ENCODE measurements around the gene SEPTIN1.

The SEPTIN1 gene

DNA sequence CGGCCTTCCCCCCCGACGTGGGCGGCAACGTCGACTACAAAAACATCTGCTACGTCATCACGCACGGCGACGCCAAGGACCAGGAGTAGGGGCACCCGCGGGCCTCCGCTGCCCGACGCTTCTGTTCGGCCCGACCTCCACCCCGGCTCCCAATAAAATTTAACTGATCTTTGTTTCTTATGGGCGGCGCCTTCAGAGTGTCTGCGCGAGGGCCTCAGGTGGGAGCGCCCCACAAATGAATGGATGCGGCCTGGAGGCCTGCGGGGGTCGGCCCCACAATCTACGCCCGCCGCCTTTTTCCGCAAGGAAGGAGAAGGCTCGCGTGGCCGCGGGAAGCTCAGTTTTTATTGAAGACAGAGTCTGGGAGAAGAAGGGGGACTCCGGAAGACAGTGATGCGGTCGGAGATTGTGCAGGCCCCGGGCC lies 4.5 kb downstream of the SEPTIN1 start:
- in situ Hi-C loops (cut with MboI; ENCODE audit: low sequenced_read_pairs) = no loop called here

DNA sequence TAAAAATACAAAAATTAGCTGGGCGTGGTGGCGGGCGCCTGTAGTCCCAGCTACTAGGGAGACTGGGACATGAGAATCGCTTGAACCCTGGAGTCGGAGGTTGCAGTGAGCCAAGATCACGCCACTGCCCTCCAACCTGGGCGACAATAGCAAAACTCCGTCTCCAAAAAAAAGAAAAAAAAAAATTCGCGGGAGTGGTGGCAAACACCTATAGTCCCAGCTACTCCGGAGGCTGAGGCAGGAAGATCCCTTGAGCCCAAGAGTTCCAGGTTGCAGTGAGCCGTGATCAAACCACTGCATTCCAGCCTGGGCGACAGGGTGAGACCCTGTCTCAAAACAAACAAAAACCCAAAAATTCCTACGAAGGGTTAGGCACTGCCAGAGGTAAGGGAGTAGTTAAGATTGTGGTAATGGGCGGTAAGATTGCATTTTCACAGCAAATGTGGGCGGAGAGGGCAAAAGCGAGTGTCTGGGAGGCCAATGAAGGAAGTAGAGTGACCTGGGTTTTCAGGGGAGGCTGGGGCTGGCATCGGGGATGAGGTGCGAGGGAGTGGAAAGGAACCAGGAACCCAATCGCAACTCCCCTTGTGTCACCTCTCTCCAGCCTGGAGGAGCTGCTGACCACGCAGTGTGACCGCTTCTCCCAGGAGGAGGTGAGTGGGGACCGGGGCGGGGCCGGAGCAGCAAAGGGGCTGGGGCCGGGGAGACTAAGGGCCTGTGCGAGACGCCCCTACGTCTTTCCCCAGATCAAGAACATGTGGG lies 5.1 kb downstream of the SEPTIN1 start:
- in situ Hi-C loops (cut with MboI; ENCODE audit: low sequenced_read_pairs) = no loop called here

DNA sequence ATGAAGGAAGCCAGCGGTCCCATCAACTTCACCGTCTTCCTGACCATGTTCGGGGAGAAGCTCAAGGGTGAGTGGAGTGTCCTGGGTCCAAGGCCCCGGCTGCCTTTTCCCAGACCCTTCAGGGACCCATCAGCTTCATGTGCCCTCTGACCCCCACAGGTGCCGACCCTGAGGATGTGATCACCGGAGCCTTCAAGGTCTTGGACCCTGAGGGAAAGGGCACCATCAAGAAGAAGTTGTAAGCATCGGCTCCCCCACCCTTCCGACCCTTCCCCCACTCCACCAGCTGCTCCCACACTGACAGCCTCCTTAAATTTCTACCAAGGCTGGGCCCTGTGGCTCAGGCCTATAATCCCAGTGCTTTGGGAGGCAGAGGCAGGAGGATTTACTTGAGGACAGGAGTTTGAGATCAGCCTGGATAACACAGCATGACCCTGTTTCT lies 5.9 kb downstream of the SEPTIN1 start:
- in situ Hi-C loops (cut with MboI; ENCODE audit: low sequenced_read_pairs) = no loop called here

DNA sequence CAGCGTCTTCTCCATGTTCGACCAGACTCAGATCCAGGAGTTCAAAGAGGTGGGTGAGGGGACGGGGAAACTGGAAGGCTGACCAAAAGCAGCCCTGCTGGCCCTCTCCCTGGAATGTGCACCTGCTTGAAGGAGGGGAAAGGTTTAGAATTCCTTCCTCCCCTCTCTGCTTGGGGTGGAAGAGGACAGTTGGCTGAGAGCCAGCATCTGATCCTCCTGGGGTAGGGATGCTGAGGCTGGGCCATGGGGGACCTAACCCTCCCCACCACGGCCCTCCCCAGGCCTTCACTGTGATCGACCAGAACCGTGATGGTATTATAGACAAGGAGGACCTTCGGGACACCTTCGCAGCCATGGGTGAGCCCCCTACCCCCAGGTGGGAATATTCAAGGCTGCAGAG lies 6.5 kb downstream of the SEPTIN1 start:
- in situ Hi-C loops (cut with MboI; ENCODE audit: low sequenced_read_pairs) = no loop called here

DNA sequence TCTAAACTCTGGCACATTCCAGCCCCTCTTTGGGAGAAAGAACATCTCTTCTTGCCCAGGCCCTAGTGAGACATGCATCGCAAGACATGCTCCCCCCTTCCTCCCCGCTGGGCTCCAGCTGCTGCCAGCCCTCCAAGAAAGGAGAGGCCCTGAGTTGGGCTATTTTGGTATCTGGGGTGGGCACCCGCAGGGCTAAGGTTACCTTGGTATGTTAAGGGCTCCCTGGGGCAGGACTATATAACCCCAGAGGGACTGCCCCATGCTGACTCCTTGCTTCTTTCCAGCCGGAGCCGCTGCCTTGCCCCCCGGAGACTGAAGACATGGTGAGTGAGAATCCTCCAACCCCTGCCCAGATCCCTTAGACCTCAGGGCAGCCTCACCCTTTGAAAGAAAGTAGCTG lies 7.8 kb downstream of the SEPTIN1 start, which contains the start of gene MYL11:
TSS of gene MYL11 (plus strand) at position 265 of the 400 bp plus-strand sequence. CDS start at position 321, 56 bp downstream.
- in situ Hi-C loops (cut with MboI; ENCODE audit: low sequenced_read_pairs) = no loop called here

DNA sequence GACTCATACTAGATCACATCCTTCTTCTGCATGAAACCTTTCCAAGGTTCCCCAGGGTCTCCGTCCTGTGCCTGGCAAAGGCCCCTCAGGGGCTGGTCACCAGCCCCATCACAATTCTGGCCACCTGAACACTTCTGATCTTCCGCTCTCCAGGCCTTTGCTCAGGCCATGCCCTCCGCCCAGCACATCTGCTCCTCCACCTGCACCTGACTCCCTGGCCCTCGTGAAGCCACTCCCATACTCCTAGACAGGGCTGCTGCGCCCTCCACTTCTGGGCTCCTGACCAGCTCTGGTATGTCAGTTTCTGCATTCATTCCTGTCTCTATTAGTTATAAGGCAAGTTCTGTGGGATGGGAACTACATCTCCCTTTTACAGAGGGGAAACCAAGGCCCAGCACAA lies 9.6 kb downstream of the SEPTIN1 start:
- in situ Hi-C loops (cut with MboI; ENCODE audit: low sequenced_read_pairs) = no loop called here

DNA sequence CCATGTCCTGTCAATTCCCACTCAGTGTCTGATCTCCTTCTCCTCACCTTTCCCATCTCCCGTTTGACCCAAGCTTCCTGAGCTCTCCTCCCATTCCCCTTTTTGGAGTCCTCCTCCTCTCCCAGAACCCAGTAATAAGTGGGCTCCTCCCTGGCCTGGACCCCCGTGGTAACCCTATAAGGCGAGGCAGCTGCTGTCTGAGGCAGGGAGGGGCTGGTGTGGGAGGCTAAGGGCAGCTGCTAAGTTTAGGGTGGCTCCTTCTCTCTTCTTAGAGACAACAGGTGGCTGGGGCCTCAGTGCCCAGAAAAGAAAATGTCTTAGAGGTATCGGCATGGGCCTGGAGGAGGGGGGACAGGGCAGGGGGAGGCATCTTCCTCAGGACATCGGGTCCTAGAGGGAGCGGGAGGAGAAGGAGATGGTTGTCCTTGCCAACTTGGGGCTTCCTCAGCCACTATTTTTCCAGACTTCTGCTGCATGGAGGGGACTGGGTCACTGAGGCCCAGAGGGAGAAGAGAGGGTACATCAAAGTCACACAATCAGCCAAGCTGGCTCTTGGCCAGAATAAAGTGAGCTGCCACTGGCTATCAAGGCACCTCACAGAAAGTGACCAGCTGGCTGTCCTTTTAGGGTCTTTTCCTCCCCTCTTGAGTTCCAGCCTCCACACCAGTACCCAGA lies 10.2 kb downstream of the SEPTIN1 start:
- in situ Hi-C loops (cut with MboI; ENCODE audit: low sequenced_read_pairs) = no loop called here

DNA sequence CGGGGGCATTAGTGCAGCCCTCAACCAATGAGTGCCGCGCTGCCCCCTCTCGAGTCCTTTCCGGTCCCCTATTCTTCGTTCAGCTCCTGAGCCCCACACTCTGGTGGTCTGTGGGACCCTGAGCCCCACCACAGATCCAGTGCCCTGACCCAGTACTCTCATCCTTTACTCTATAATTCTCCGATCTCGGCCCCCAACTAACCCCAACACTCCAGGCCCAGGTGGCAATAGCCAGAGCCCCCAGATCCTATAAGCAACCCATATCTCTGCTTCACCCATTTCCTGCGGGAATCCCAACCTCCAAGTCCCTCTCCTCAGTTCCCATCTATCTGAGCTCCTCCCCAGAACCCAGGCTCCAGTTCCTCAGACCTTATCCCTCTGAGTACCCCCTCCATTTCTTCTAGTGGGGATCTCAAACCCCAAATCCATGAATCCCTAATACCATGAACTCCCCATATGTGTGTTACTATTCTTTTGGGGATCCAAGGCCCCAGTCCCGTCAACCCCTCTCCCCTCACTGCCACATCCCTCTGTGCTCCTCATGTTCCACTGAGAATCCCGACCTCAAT lies 11.0 kb downstream of the SEPTIN1 start:
- in situ Hi-C loops (cut with MboI; ENCODE audit: low sequenced_read_pairs) = no loop called here

DNA sequence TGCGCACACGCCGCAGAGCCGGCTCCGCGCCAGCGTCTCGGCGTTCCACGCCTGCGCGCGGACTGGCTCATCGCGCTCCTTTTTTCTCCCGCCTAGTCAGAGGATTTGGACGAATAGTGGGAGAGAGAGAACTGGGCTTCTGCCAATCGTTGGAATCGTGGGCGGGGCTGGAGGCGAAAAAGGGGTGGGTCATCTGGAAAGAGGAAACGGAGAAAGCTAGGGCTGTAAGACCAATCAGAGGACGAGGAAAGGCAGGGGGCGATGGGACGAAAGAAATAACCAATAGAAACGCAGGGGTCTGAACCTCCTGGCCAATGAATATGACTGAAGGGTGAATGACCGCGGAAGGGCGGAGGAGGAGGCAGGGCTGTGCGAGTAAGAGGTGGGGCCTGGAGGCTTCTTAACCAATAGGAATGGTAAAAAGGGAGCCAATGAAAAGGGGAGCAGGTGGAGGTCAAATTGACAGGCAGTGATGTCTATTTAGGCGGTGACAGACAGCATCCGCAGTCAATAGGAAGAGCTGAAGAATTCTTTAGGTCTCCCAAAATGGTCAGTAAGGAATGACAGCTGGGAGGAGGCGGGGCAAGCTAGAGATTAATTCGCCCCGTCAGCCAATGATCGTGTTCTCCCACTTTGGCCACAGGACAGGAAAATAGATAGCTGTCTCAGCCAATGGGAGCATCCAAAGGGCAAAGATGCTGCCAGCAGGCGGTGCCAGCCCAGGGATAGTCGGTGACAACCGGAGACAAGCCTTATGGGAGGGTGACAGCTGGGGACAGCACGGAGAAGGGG lies 11.7 kb downstream of the SEPTIN1 start, which contains the start of gene TBC1D10B:
TSS of gene TBC1D10B (minus strand) at position 39 of the 792 bp plus-strand sequence. CDS start 311 bp downstream, outside the sequence.
- in situ Hi-C loops (cut with MboI; ENCODE audit: low sequenced_read_pairs) = no loop called here

DNA sequence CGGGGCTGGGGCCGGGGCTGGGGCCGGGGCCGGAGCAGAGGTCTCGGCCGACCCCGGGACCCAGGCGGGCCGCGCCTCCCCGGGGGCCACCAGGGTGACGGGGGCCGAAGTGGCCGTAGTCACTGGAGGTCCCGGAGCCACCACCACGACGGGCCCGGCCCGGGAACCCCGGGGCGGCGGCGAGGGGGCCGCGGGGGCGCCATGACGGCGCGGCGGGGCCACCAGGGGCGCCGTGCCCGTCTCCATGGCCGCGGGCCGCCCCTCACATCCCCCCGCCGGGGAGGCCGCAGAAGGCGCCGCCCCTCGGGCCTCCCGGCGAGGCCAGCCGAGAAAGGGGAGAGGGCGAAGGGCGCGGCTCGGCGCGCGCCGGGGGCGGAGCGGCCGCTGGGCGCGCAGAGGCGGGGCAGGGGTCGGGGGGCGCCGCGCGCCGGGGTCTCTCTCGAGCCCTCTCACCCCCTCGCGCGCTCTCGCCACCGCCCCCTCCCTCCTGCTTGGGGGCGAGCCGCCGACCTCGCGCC lies 12.4 kb downstream of the SEPTIN1 start:
- in situ Hi-C loops (cut with MboI; ENCODE audit: low sequenced_read_pairs) = no loop called here

DNA sequence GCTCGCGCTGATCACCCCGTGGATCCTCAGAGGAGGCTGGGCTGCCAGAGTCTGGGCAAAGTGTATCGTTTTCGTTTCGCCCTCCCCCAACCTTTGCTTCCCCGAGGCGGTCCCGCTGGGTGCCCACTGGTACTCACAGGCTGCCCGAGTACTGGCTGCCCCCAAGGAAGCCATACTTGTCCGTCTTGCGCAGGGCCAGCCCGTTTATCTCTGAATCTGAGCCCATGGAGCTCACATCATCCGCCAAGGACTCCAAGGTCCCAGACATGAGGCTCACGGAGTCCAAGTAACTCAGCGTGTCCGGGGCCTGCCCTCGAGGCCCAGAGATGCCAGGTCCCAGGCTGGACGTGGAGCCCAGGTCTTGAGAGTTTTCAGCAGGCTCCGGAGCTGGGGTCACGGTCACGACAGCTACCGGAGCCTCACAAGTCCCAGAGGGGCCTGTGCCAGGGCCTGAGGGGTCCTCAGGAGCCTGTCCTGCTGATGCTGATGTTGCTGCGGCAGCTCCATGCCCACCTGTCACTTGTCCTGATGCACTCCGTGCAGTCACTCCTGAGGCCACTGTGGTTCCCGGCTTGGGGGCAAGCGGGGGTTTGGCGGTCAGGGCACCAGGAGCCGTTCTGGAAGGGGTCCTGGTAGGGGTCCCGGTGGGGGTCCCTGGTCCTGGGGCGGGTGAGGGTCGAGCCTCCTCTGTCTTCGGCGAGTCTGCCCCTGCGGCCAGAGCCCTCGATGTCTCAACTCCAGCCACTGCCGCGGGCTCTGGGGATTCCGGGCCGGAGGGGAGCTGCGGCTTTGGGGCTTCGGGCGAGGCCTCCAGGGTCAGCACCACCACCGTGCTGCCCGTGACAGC lies 13.0 kb downstream of the SEPTIN1 start:
- in situ Hi-C loops (cut with MboI; ENCODE audit: low sequenced_read_pairs) = no loop called here

DNA sequence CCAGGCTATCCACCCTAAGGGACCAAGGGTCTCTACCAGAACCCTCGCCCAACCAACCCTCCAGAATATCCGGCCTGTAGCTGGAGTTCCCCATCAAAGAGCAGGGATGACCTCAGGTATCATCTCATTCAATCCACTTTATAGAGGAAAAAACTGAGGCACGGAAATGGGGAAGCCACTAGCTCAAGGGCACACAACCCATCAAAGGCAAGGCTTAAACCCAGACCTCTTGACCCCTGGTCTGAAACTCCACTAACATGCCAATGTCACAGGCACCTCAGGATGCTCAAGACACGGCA lies 13.6 kb downstream of the SEPTIN1 start:
- in situ Hi-C loops (cut with MboI; ENCODE audit: low sequenced_read_pairs) = no loop called here

DNA sequence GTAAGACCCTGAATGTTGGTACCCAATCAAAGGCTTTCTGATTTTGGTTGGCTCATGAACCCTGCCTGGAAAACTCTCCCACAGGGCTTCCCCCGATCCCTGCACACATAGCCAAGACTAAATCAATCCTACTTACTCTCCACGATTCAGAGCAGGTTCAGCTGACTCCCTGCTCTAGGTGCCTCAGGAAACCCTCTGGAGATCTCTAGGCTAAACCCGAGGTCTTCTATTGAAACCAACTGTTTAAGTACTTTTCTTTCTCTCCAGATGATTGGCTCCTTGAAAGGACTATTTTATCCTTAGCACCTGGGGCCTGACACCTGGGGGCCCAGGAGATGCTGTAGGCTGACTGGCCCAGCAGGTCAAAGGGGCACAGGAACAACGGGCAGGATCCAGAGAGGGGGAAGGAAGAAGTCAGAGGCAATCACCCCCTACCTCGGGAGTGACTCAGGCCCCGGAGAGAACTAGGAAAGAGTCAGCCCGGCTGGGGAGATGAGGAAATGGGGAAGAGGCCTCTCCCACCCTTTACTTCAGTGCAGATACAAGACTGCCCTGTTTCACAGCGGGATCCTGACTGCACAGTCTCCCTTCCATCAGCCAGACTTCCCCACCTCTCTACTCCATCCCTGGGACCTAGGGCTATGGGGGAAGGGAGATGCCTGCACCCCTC lies 14.1 kb downstream of the SEPTIN1 start:
- in situ Hi-C loops (cut with MboI; ENCODE audit: low sequenced_read_pairs) = no loop called here

DNA sequence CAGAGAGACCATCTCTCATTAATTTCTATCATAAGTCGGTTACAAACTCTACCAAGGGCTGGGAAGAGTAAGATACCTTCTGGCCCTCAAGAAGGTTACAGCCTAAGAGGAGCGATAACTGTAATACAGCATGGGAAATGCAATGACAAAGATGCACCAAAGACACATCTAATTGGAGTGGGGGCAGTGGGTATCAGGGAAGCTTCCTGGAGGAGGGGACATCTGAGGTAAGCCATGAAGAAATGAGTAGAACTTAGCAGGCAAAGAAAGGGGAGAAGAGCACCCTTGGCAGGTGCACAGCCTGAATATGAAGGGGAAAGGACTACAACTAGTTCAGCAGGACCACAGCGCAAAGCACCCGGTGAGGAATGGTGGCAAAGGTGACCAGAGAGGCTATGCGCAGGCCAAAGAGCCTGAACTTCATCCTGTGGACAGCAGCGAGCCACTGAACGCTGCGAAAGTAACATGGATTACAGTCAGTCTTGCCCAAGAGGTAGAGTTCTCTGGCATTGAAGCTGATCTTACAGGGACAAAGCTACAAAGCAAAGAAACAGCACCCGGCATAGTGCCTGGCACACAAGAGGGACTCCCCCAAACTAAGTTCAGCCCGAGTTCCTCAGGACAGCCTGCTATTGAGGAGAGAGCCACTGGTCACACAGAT lies 14.9 kb downstream of the SEPTIN1 start:
- in situ Hi-C loops (cut with MboI; ENCODE audit: low sequenced_read_pairs) = no loop called here

DNA sequence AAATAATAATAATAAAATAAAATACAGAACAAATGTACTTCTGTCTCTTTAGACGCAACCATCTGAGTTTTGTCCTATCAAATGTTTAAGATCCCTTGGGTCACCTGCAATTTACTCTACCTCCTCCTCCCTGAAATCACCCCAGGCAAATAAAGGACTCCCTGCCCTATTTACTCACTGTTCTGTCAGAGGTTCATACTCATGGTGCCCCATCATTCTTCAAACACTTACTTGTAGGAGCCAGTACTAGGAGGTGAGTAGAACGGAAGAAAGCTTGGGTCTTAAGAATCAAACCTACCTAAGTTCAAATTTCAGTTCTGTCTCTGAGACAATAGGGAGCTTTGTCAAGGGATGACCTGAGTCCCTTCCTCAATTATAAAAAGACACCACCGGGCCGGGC lies 15.8 kb downstream of the SEPTIN1 start:
- in situ Hi-C loops (cut with MboI; ENCODE audit: low sequenced_read_pairs) = no loop called here

DNA sequence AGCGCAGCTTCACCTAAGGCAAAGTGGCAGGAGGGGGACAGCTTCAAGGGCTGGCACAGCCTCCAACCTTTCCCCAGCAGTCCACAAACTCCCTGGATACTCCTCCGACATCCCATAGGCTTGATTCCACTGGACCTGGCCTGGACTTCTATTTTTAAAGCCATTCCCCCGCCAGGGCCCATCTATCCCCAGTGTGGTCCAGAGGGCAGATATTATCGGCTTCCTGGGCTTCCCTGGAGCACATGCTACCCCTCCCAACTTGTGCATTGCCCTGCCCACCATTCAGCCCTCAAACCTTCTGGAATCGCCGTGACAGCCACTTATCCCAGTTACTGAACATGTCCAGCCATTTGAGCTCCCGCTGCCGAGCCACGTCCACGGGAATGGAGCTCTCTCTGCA lies 17.2 kb downstream of the SEPTIN1 start:
- in situ Hi-C loops (cut with MboI; ENCODE audit: low sequenced_read_pairs) = no loop called here

DNA sequence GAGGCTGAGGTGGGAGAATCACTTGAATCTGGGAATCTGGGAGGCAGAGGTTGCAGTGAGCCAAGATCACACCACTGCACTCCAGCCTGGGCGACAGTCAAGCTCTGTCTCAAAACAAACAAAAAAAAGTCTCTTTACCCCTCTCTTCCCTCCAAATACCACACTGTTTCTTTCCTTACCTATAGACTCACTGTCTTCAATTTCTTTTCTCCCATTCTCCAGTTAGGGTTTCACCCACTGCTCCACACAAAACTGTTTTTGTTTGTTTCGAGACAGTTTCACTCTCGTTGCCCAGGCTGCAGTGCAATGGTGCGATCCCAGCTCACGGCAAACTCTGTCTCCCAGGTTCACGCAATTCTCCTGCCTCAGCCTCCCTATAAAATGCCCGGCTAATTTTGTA lies 21.2 kb downstream of the SEPTIN1 start:
- in situ Hi-C loops (cut with MboI; ENCODE audit: low sequenced_read_pairs) = no loop called here

DNA sequence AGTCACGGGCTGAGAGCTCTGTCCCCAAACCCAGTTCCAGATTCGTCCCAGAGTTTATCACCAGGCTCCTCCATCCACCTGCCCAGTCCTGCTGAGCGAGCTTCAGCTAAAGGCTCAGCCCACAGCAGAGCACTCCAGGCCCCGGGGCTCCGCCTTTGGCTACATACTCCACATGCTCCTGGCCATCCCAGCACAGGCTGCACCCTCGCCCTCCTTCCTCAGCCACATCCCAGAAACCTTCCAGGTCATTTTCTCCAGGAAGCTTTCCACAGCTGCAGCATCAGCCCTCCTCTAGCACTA lies 22.5 kb downstream of the SEPTIN1 start:
- in situ Hi-C loops (cut with MboI; ENCODE audit: low sequenced_read_pairs) = no loop called here
